Endothelial cell of umbilical vein (primary cell): ENCODE results near the gene ANKRD36C.
"Not testable (repeated sequence)": the region's sequence is repeated elsewhere in the genome, so short reads cannot be mapped to it uniquely, and the experiment has no call there.

Experiments used
- CTCF ChIP-seq, 2 donors: IDR thresholded peaks; 1 replicate in 1 of 2; 2 replicates in 1 of 2; pipeline ENCODE4 v1.5.1; 2011; ENCODE audit warnings: low read length in 2 of 2, mild to moderate bottlenecking in 2 of 2, moderate library complexity in 2 of 2, control low read depth in 1 of 2, inconsistent platforms in 1 of 2, low read depth in 1 of 2; ENCODE audit not compliant: insufficient read depth in 1 of 2; ENCODE audit errors: extremely low read depth in 1 of 2
- EZH2 ChIP-seq: IDR thresholded peaks from 2 replicates; pipeline ENCODE4 v1.6.1; 2012; ENCODE audit warnings: borderline replicate concordance, low read depth, mild to moderate bottlenecking, moderate library complexity, low read length, inconsistent platforms; ENCODE audit not compliant: severe bottlenecking
- JUN ChIP-seq: IDR thresholded peaks from 2 replicates; pipeline ENCODE4 v1.6.1; 2011; ENCODE audit warnings: borderline replicate concordance, low read depth; ENCODE audit not compliant: insufficient read length, insufficient read depth
- MAX ChIP-seq: IDR thresholded peaks from 2 replicates; pipeline ENCODE4 v1.6.1; 2011; ENCODE audit not compliant: insufficient read depth, insufficient read length
- MYC ChIP-seq: IDR thresholded peaks from one replicate; pipeline ENCODE4 v1.6.1; 2011; ENCODE audit warnings: mild to moderate bottlenecking, low read depth, low read length
- POLR2A ChIP-seq: IDR thresholded peaks from 2 replicates; pipeline ENCODE4 v1.6.1; 2012; ENCODE audit warnings: low read depth, mild to moderate bottlenecking, control low read depth, low read length

DNA sequence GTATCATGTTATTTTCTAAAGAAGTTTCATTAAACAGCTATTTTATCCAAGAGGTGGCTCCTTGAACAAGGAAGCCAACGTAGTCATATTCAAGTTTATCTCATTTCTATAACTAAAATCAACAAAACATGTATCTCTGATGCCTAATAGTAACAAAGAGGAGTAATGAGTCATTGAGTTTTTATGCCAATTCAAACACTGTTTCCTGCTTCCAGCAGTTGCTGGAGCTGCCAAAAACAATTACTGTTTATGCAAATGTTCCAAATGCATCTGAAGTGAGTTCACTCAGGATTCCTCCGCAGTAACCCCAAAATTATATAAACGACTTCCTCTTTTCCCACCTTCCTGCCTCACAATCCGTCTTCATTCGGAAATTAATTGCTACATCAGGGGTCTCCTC is 80.2 kb downstream of the ANKRD36C start:
- TF ChIP-seq JUN = peak; percentile 79
- TF ChIP-seq EZH2; CTCF (IDR thresholded peaks at IDR 0.05; ENCODE audit: extremely low read depth in 1 of 2, insufficient read depth in 1 of 2, low read depth in 1 of 2, low read length in 2 of 2); POLR2A; MYC; MAX: not testable (repeated sequence)
